ENCODE data around the gene METTL15.
"Not testable (repeated sequence)": the region's sequence is repeated elsewhere in the genome, so short reads cannot be mapped to it uniquely, and the experiment has no call there.

- TF ChIP-seq CTCF (conservative IDR thresholded peaks at IDR 0.05; ENCODE audit: low read depth, low read length); EZH2 (IDR thresholded peaks at IDR 0.05; ENCODE audit: borderline replicate concordance, low read depth, low read length, poor library complexity, severe bottlenecking): not testable (repeated sequence)
Measured at GRCh38 chr11:28087192-28087591, 21.0 kb upstream of the METTL15 start.
